ENCODE results near the gene MTMR12. TPM values are rescaled to one million over a fixed set of nuclear protein-coding genes. Genes with fewer than 3 reads are reported as not detected.

MTMR12 gene
- total RNA-seq, 1 experiment from 2014 or later: 16.0 TPM

GRCh38 chr5:32230356-32231099 lies 82.2 kb downstream of the MTMR12 start:
- Histone ChIP-seq H3K4me2 (ENCODE audit: low read length) (no peak overlapping the region), H3K9ac (ENCODE audit: low read length) (no peak overlapping the region), H3K79me2 (ENCODE audit: low read length) (no peaks in the 10 kb centered on the region), H4K20me1 (ENCODE audit: low read length) (no peaks in the 10 kb centered on the region), H3K4me3 (ENCODE audit: low read length) (no peak overlapping the region), H3K9me2 (replicated peaks; ENCODE audit: low read length) (no peaks in the 10 kb centered on the region), H3K9me3 (ENCODE audit: low read length) (no peaks in the 10 kb centered on the region), H3K36me3 (ENCODE audit: low read depth, low read length) (peaks cover 3% of the 10 kb centered on the region), H3K4me1 (ENCODE audit: insufficient read depth, low read length) (peaks cover 7% of the 10 kb centered on the region; the same call in 1 of the 2 replicates), H3F3A (ENCODE audit: low read length, unreplicated experiment) (no peaks in the 10 kb centered on the region), H2AFZ (ENCODE audit: low read length) (no peak overlapping the region), H3K27ac (ENCODE audit: low read length) (no peak overlapping the region), H3K27me3 (ENCODE audit: low read length) (no peaks in the 10 kb centered on the region)
- ChIA-PET CTCF (interaction anchor here (0.7 kb wide), 1 partner anchor 434 kb away, joined by 3 read pairs; no protein-coding TSS in a partner anchor), POLR2A (ENCODE audit: unreplicated experiment) (no interaction called here)
- DNase-seq (no peak), ATAC-seq (no peak)
- intact Hi-C loops (cut with micrococcal nuclease): no loop called here
- no peak for TF ChIP-seq CTCF (conservative IDR thresholded peaks at IDR 0.05; ENCODE audit: low read depth, low read length)
- no peak for TF ChIP-seq EZH2phosphoT487 (IDR thresholded peaks at IDR 0.05; ENCODE audit: borderline replicate concordance, low read length)
- TF ChIP-seq EZH2 (IDR thresholded peaks at IDR 0.05; ENCODE audit: low read length, unreplicated experiment): no peak
- no TSS peak for BruUV-seq (replicated peaks)

- H3K9ac ChIP-seq (ENCODE audit: low read length): no peak overlapping the region
- TF ChIP-seq EZH2 (IDR thresholded peaks at IDR 0.05; ENCODE audit: low read length, unreplicated experiment): no peak
- TF ChIP-seq CTCF (conservative IDR thresholded peaks at IDR 0.05; ENCODE audit: low read depth, low read length): no peak
- no peak for TF ChIP-seq EZH2phosphoT487 (IDR thresholded peaks at IDR 0.05; ENCODE audit: borderline replicate concordance, low read length)
- H3K9me3 ChIP-seq (ENCODE audit: low read length): no peaks in the 10 kb centered on the region
- ChIA-PET CTCF (no interaction called here), POLR2A (ENCODE audit: unreplicated experiment) (no interaction called here)
- DNase-seq (no peak), ATAC-seq (no peak)
- H3K4me1 ChIP-seq (ENCODE audit: insufficient read depth, low read length): peaks cover 7% of the 10 kb centered on the region; the same call in 1 of the 2 replicates
- H2AFZ ChIP-seq (ENCODE audit: low read length): no peak overlapping the region
- intact Hi-C loops (cut with micrococcal nuclease): no loop called here
- no peak overlapping the region for H3K4me2 ChIP-seq (ENCODE audit: low read length)
- BruUV-seq (replicated peaks): TSS peak; percentile 21
- no peak overlapping the region for H3K27ac ChIP-seq (ENCODE audit: low read length)
- no peaks in the 10 kb centered on the region for H3K9me2 ChIP-seq (replicated peaks; ENCODE audit: low read length)
- H3K36me3 ChIP-seq (ENCODE audit: low read depth, low read length): peaks cover 3% of the 10 kb centered on the region; the same call in 1 of the 2 replicates
- no peaks in the 10 kb centered on the region for H3F3A ChIP-seq (ENCODE audit: low read length, unreplicated experiment)
- no peaks in the 10 kb centered on the region for H4K20me1 ChIP-seq (ENCODE audit: low read length)
- no peaks in the 10 kb centered on the region for H3K27me3 ChIP-seq (ENCODE audit: low read length)
- no peaks in the 10 kb centered on the region for H3K79me2 ChIP-seq (ENCODE audit: low read length)
- no peak overlapping the region for H3K4me3 ChIP-seq (ENCODE audit: low read length)
Observed at GRCh38 chr5:32229586-32229985, 83.2 kb downstream of the MTMR12 start.

- Histone ChIP-seq H3F3A (ENCODE audit: low read length, unreplicated experiment) (no peaks in the 10 kb centered on the region), H3K9me3 (ENCODE audit: low read length) (no peaks in the 10 kb centered on the region), H3K9me2 (replicated peaks; ENCODE audit: low read length) (no peaks in the 10 kb centered on the region), H3K4me1 (ENCODE audit: insufficient read depth, low read length) (peaks cover 5% of the 10 kb centered on the region; the same call in 1 of the 2 replicates), H3K9ac (ENCODE audit: low read length) (no peak overlapping the region), H3K4me2 (ENCODE audit: low read length) (no peak overlapping the region), H3K27me3 (ENCODE audit: low read length) (no peaks in the 10 kb centered on the region), H3K36me3 (ENCODE audit: low read depth, low read length) (peaks cover 3% of the 10 kb centered on the region; the same call in 1 of the 2 replicates), H2AFZ (ENCODE audit: low read length) (no peak overlapping the region), H3K4me3 (ENCODE audit: low read length) (no peak overlapping the region), H3K79me2 (ENCODE audit: low read length) (no peaks in the 10 kb centered on the region), H3K27ac (ENCODE audit: low read length) (no peak overlapping the region), H4K20me1 (ENCODE audit: low read length) (no peaks in the 10 kb centered on the region)
- ChIA-PET CTCF (no interaction called here), POLR2A (ENCODE audit: unreplicated experiment) (no interaction called here)
- DNase-seq (no peak), ATAC-seq (no peak)
- no TSS peak for BruUV-seq (replicated peaks)
- intact Hi-C loops (cut with micrococcal nuclease): no loop called here
- TF ChIP-seq EZH2 (IDR thresholded peaks at IDR 0.05; ENCODE audit: low read length, unreplicated experiment) (no peak), EZH2phosphoT487 (IDR thresholded peaks at IDR 0.05; ENCODE audit: borderline replicate concordance, low read length) (no peak), CTCF (conservative IDR thresholded peaks at IDR 0.05; ENCODE audit: low read depth, low read length) (no peak)
Observed at GRCh38 chr5:32228816-32229215, 83.9 kb downstream of the MTMR12 start.

Data from PC-3 (cell line).